Measurements from ENCODE around the gene DRAM1.

DRAM1 gene

GRCh38 chr12:101941306-101942249 is 64.2 kb downstream of the DRAM1 start:
- peak; percentile 39 for DNase-seq (ENCODE audit: low read depth)

GRCh38 chr12:101942250-101942605 is 64.8 kb downstream of the DRAM1 start:
- peak; percentile 37 for DNase-seq (ENCODE audit: low read depth)

GRCh38 chr12:101945369-101946232 is 68.2 kb downstream of the DRAM1 start:
- DNase-seq (ENCODE audit: low read depth): peak; percentile 69

- peak; percentile 10 for DNase-seq (ENCODE audit: low read depth)
Observed at GRCh38 chr12:101946233-101946611, 68.8 kb downstream of the DRAM1 start.

- no peak for DNase-seq (ENCODE audit: low read depth)
Observed at GRCh38 chr12:101947316-101947715, 69.9 kb downstream of the DRAM1 start.

GRCh38 chr12:101948365-101948764 is 71.0 kb downstream of the DRAM1 start:
- DNase-seq (ENCODE audit: low read depth): no peak

- DNase-seq (ENCODE audit: low read depth): no peak
Observed at GRCh38 chr12:101951002-101951670, 73.8 kb downstream of the DRAM1 start.

- no peak for DNase-seq (ENCODE audit: low read depth)
Observed at GRCh38 chr12:101954113-101954512, 76.7 kb downstream of the DRAM1 start.

GRCh38 chr12:101954676-101955075 is 77.3 kb downstream of the DRAM1 start:
- no peak for DNase-seq (ENCODE audit: low read depth)

- peak; percentile 42 for DNase-seq (ENCODE audit: low read depth)
Observed at GRCh38 chr12:101957252-101957959, 80.0 kb downstream of the DRAM1 start.

- DNase-seq (ENCODE audit: low read depth): no peak
Observed at GRCh38 chr12:101959607-101960006, 82.2 kb downstream of the DRAM1 start.

GRCh38 chr12:101962486-101962885 is 85.1 kb downstream of the DRAM1 start:
- DNase-seq (ENCODE audit: low read depth): no peak

GRCh38 chr12:101963697-101964096 is 86.3 kb downstream of the DRAM1 start:
- no peak for DNase-seq (ENCODE audit: low read depth)

- DNase-seq (ENCODE audit: low read depth): no peak
Observed at GRCh38 chr12:101966496-101966895, 89.1 kb downstream of the DRAM1 start.

- DNase-seq (ENCODE audit: low read depth): no peak
Observed at GRCh38 chr12:101967506-101967905, 90.1 kb downstream of the DRAM1 start.

- DNase-seq (ENCODE audit: low read depth): no peak
Observed at GRCh38 chr12:101968770-101969169, 91.4 kb downstream of the DRAM1 start.

All from EH (cell line).